ENCODE results near the gene PI4K2B.
A peak's percentile ranks its signal among the peaks of the same experiment; 100 is the strongest.
"Not testable (repeated sequence)": the region's sequence is repeated elsewhere in the genome, so short reads cannot be mapped to it uniquely, and the experiment has no call there.

Gene PI4K2B

GRCh38 chr4:25245181-25245580, 11.3 kb downstream of the PI4K2B start:
- DNase-seq = no peak

- DNase-seq = no peak
Observed at GRCh38 chr4:25246680-25247611, 13.1 kb downstream of the PI4K2B start.

- not testable (repeated sequence) for DNase-seq
Observed at GRCh38 chr4:25248875-25249274, 15.0 kb downstream of the PI4K2B start.

- DNase-seq = not testable (repeated sequence)
Observed at GRCh38 chr4:25249494-25249893, 15.7 kb downstream of the PI4K2B start.

GRCh38 chr4:25252230-25253070, 18.6 kb downstream of the PI4K2B start:
- DNase-seq = no peak

GRCh38 chr4:25253071-25253445, 19.2 kb downstream of the PI4K2B start:
- DNase-seq = peak; percentile 48

- not testable (repeated sequence) for DNase-seq
Observed at GRCh38 chr4:25253786-25254185, 20.0 kb downstream of the PI4K2B start.

GRCh38 chr4:25258980-25259578, 25.2 kb downstream of the PI4K2B start:
- DNase-seq = no peak

GRCh38 chr4:25271866-25272265, 38.0 kb downstream of the PI4K2B start:
- no peak for DNase-seq

- no peak for DNase-seq
Observed at GRCh38 chr4:25280210-25280609, 46.4 kb downstream of the PI4K2B start.

GRCh38 chr4:25283948-25284347, 50.1 kb downstream of the PI4K2B start:
- no peak for DNase-seq

- DNase-seq = no peak
Observed at GRCh38 chr4:25284466-25284865, 50.6 kb downstream of the PI4K2B start.

GRCh38 chr4:25290490-25291067, 56.7 kb downstream of the PI4K2B start:
- no peak for DNase-seq

GRCh38 chr4:25291158-25291733, 57.4 kb downstream of the PI4K2B start:
- DNase-seq = no peak

- DNase-seq = no peak
Observed at GRCh38 chr4:25297528-25298242, 63.9 kb downstream of the PI4K2B start.

GRCh38 chr4:25299476-25300203, 65.8 kb downstream of the PI4K2B start:
- no peak for DNase-seq

- DNase-seq = no peak
Observed at GRCh38 chr4:25301471-25301870, 67.6 kb downstream of the PI4K2B start.

GRCh38 chr4:25302626-25303025, 68.8 kb downstream of the PI4K2B start:
- DNase-seq = no peak

GRCh38 chr4:25303578-25303977, 69.7 kb downstream of the PI4K2B start:
- no peak for DNase-seq

- DNase-seq = no peak
Observed at GRCh38 chr4:25306518-25307057, 72.8 kb downstream of the PI4K2B start.

- DNase-seq = no peak
Observed at GRCh38 chr4:25307596-25307995, 73.8 kb downstream of the PI4K2B start.

All from inflammatory macrophage treated with lipopolysaccharide for 4 hours (primary cell).